Muscle of arm (tissue), 12 donors: ENCODE measurements around the gene BEST2. TPM values are rescaled to one million over a fixed set of nuclear protein-coding genes. Genes with fewer than 3 reads are reported as not detected.

ENCODE experiments used
- DNase-seq: peaks from one replicate; pipeline ENCODE4 v3.0.0-alpha.2; 2013
- polyA plus RNA-seq, 12 donors: library from polyadenylated mRNA; unstranded; fragments of 120-200 nt; gene quantifications; one replicate each; pipeline ENCODE4 v1.2.1, GENCODE V29; 2013; ENCODE audit not compliant: insufficient read length in 12 of 12

BEST2 gene
- polyA plus RNA-seq, 12 donors: 0.08 to 0.14 (median 0.11) TPM; not detected in 8

DNA sequence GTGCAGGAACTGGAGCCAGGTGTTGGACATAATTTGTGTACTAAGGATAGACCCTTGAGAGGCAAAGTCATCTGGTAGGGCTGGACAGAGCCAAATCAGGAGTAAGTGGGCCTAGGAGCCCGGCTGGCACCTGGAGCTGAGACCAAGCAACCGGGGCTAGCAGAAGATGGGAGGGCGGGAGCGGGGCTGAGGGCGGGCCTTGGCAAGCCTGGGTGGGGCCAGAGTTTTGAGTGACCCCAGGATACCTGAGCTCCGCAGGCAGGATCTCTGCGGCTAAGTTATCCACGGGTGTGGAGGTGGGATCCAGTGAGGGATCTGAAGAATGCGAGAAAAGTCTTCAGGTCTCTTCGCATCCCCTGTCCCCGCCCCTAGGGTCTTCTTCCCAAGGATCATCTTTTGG, 15.6 kb downstream of the BEST2 start:
- DNase-seq: no peak

DNA sequence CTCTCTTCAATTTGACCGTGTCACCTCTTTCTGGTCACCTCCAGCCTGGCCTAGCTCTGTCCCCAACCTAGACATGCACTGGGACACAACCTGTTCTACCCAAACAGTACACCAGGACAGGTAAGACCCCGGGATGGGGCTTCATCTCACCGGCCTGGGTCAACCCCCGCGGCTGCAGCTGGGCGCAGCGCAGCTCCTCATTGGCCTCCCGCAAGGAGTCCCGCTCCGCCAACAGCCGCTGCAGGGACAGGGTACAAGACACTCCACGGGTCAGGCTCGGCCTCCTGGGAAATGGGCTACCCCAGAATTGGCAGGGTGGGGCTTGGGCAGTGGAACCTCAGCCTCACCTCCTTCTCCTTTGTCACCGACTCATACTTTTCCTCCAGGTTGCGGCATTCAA, 16.1 kb downstream of the BEST2 start:
- DNase-seq: no peak

DNA sequence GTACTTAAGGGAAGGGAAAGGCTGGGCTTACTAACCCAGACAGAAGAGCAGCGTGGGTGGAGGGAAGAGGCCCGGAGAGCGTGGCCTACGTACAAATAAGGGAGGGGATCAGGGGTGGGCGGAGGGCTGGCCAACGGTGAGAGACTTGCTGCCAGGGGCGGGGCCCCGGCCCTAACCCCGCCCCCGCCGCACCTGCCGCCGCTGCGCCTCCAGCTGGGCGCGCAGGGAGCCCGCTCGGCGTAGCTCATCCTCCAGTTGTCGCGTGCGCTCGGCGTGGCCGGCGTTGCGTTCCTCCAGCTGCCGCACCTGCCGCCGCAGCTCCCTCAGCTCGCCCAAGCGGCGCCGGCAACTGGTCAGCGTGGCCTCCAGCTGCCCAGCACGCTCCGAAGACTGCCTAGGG, 18.1 kb downstream of the BEST2 start:
- peak; percentile 21 for DNase-seq

DNA sequence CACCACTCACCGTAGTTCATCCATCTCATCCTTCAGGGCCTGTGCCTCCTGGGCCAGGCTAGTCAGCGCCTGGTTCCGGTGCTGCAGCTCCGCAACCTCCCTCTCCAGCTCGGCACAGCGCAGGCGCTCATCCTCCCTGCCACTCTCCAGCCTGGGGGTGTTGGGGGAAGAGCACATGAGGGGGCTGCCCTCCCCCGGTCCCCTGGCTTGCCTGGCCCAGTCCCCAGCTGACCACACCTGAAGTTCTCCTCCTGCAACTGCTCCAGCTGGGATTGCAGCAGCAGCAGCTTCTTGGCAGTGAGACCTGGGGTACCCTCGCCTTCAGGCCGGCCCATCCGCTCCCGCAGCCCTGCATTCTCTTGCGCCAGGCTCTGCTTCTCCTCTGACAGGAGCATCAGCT, 19.3 kb downstream of the BEST2 start:
- DNase-seq: no peak

DNA sequence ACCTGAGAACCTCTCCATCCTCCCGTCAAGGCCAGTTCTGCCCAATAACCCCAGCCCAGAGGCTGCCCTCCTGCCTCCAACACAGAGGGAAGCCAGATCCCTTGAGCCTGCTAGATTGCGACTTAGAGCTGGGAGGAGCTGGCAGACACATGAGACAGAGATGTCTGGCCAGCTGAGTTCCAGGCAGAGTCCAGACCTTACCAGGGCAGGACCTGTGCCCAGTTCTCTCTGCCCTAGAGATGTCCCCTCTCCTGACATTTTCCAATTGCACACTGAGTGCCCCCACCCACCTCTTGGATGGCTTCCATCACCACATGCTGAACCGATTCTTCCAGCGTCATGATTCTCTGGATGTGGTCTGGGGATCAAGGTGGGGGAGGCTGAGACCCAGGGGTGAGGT, 20.7 kb downstream of the BEST2 start:
- no peak for DNase-seq

DNA sequence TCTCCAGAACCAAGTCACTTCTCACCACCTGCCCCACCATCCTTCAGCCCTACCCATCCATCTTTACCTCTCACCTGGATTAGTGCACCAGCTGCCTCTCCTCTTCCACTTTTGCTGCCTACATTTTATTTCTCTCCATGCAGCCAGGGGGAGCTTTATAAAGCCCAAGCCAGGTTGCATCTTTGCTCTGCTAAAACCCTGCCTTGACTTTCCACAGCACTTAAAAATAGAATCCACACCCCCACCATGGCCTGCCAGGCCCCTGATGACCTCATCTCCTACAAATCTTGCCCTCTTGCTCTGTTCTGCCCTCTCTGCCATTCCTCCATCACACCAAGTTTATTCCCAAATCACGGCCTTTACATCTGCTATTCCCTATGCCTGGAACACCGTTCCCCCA, 22.0 kb downstream of the BEST2 start:
- DNase-seq: no peak

DNA sequence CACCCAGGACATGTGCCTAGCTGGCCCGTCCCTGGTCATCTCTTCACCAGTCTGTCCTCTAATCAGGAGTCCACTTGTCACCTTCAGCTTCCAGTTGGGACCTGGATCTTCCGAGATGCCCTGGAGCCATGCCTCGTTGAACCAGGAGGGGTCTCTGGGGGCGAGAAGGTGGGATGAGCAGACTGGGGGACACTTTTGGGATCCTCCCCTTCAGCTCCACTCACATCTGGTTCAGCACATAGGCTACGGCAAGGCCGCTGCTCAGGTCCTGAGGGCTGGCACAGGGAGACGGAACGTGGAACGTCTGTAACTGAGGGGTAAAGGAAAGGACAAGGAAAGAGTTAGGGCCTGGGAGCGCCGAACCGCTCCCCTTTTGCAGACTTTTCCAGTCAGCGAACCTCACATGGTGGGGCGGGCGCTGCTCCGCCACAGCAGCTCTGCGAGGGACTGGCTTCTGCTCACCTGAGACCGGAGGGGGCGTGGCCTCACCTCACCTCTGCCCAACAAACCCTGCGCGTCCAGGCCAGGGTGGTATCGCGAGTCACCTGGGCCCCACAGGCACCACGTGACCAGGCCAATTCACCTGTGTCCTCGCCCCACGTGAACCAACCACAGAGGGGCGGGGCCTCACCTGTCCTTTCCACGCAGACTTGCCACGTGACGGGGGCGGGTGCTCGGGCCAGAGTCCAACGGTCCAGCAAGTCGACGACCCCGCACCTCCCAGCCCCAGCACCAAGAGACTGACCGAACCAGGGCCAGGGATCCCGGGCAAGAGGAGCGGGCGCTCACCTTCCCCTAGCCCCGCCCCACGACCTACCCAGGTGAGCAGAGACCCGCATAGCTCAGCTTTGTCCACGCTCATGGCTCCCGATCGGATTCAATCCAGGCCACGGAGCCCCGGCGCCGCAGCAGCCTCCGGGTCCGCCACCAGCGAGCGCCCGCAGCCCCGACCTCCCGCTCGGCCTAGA, 23.3 kb downstream of the BEST2 start, which contains the start of gene HOOK2:
TSS of gene HOOK2 (minus strand) at position 965 of the 968 bp plus-strand sequence. CDS start at position 862, 103 bp downstream.
- no peak for DNase-seq

DNA sequence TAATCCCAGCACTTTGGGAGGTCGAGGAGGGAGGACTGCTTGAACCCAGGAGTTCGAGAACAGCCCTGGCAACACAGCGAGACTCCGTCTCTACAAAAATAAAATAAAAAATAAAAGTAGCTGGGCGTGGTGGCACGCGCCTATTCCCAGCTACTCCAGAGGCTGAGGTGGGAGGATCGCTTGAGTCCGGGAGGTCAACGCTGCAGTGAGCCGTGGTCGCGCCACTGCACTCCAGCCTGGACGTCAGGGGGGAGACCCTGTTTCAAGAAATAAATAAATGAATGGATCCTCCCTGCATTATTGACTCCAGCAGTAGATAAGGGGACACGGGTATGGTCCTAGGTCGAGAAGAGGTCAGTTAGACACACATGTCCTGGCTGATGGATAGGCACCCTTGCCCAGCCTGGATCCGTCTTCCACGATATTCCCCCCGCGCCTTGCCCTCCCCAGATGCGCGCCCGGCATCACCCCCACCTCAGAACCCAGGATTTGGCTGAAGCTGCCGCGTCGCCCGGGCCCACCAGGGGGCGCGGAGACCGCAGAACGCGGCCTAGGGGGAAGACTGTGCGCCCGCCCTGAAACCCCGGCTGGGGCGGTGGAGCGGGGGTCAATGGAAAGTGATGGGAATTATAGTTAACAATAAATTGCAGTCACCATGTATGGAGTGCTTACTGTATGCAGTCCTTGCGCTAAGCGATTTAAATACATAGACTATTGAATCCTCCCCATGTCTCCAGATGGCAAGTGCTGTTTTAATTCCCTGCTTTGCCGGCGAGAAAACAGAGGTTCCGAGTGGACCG, 25.8 kb downstream of the BEST2 start:
- peak; percentile 83 for DNase-seq

DNA sequence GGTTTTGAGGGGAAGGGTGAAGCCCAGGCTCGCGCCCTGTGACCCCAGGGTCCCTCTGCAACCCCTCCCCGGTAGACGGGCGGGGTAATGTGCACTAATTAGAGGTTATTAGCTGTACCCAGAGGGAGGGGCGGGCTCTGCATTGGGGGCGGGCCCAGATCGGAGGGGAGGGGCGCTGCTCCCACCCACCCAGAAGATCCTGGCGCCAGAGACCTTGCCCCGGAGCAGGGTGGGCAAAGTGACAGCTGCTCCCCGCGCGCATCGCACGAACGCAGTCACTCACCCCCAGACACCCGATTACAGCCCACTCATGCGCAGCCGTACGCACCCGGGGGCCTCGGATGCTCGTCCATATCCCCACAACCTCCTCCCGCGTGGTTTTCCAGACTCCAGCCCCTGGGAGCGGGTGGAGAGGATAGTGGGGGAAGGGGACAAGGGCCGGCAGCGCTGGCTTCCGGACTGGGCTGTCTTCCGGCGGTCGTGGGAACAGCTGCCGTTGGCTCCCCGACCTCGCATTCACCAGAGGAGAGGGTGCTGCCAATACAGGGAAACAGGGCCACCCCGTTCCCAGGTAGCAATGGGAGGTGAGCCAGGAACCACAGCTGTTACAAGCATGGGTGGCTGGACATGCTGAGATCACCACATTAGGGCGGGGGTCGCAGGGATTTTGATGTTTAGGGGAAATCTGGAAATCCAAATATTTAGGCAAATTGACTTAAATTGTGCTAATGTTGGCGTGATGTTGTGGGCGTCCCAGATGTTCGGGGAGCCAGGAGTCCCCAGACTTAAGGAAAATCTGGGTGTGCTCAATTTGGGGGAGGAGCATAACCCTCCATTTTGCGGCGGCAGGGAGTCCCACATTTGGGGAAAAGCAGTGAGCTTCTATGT, 26.7 kb downstream of the BEST2 start:
- no peak for DNase-seq

DNA sequence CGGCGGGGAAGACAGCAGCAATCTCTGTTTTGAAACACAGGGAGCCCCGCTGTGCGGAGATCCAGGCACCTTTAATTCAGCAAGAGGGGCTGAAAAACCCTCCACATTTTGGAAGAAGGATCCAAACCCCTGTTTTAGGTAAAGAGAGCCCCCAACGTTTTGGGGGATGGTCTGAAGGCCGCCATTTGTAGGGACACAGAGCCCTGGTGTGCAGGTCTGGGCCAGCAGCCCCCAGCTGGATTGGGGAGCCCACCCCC, 27.2 kb downstream of the BEST2 start:
- DNase-seq: no peak

DNA sequence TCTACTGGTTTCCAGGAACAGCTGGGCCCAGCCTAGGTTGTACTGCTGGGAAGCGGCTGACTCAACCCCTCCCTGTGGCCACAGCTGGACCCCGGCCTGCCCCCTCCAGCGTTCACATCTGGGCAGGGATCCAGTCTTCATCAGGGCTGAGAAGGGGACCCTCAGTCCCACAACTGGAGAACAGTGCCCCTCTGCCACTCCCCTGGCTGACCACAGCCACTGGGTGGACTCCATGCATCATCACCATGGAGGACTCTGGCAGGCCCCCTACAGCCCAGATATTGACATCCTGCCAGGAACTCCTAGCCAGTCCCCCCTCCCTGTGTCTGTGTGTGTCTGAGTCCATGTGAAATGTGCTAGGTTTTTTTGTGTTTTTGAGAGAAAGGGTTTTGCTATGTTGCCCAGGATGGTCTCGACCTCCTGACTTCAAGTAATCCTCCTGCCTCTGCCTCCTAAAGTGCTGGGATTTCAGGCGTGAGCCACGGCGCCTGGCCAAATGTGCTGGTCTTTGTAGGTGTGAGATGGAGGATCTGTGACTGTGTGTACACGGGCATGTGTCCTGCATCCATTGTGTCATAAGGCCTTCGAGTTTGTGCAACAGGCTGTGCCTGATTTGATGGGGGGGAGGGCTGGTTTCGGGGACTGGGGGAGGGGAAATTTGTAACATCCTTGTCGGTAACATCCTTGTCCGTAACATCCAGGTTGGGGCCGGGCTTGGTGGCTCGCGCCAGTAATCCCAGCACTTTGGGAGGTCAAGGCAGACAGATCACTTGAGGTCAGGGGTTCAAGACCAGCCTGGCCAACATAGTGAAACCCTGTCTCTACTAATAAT, 27.8 kb downstream of the BEST2 start:
- DNase-seq: peak; percentile 83

DNA sequence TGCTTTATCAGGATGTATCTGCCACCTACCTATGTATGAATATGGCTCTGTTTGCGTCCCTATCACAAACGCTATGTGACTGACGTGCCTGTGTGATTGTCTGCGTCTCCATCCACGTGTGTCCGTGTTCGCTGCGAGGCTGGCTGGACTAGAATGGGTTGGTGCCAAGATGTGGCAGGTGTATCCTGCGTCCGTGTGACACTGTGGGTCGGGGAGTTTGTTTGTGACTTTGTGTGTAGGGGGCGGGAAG, 30.5 kb downstream of the BEST2 start:
- DNase-seq: no peak

DNA sequence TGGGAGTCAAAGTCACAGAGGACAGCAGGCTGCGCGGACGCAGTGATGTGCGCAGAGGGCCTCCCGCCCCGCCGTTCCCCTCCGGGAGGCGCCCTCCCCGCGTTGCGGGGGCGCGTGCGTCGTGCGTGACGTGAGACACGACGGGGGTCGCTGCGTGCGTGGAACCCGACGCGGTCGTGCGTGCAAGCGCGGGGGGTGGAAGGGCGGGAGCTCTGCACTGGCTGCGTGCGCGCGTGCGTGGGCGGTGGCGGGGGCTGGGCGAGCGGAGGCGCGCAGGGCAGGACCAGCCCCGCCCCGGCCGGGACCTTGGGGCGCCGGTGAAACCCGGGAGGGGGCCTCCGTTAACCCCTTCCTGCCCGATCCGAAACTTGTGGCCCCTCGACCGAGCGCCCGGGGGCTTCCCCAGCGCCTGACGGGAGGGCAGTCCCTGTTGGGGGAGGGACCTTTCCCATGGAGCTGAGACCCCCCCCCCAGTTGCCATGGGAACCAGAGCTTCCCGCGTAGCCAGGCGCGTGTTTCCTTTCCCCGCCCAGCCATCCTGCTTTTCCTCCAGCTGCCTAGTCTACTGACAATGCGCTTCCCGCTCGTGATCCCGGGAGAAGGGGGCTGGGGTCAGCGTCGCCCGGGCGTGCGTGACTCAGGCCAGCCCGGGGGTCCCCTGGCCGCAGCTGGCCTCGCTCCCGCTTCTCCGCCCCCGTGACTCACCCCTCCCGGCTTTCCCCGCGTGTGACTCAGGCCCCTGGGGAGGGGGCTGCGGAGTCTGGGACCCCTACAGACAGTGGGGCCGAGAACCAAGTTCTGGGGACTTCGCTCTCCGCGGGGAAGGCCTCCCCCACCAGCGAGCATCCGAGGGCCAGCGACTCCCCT, 31.1 kb downstream of the BEST2 start:
- DNase-seq: peak; percentile 87

DNA sequence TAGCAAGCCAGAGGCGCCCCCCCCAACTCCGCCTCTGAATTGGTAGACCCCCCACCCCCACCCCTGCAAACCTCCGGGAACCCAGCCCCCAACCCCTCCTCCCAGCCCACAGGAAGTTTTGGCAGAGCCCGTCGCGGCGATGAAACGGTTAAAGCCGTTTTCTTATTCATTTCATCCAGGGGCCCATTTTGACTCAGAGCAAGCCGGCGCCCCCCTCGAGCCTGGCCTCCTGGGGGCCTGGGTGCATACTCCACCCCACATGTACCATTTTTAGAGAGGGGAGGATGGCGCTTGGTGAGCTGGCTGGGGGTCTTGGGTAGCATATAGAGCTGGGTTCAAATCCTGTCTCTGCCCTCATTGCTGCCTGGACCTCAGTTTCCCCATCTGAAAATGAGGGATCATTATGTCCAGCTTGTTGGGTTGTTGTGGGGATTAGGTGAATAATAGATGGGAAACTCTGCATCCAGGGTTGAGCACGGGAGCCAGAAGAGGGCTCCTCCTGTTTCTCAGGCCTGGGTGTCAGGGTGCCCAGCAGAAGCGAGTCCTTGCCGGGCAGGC, 31.8 kb downstream of the BEST2 start:
- DNase-seq: no peak

DNA sequence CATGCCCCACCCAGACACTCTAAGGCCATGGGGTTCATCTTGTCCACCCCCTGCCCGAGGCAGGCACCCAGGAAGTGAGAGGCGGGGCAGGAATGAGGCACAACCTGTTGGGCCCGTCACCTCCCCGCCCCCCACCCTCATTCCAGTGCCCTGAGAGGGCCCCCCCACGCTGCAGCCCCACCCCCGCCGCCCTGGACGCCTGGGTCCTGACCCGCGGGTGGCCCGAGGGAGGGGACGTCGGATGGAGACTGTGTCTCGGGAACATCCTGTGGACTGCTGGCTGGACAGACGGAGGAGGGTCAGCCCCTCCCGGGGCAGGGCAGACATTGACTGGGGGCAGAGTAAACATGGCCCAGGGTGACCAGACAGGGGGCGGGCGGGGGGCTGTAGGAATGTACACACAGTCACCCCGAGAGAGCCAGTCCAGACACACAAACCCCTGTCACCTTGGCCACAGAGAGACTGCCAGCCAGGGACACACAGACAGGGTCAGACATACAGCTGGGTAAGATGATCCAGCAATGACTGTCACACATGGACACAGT, 32.3 kb downstream of the BEST2 start:
- DNase-seq: no peak

DNA sequence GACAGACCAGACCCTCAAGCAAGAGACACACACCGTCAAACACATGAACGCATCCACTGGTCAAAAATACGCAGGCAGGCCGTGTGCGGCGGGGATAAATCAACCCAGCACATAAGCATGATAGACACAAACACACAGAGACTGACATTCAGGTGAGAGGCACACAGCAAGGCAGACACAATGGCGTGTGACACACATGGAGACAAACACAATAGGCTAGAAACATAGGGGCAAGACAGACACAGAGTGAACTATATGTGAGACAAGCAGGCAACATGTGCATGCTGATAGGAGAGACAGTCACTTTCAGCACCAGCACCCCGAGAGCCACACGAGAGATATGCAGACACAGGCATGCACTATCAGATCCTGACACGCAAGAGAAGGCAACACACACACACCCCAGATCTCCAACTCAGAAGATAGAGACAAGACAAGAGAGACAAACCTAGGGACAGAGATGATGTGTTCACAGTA, 32.8 kb downstream of the BEST2 start:
- no peak for DNase-seq

DNA sequence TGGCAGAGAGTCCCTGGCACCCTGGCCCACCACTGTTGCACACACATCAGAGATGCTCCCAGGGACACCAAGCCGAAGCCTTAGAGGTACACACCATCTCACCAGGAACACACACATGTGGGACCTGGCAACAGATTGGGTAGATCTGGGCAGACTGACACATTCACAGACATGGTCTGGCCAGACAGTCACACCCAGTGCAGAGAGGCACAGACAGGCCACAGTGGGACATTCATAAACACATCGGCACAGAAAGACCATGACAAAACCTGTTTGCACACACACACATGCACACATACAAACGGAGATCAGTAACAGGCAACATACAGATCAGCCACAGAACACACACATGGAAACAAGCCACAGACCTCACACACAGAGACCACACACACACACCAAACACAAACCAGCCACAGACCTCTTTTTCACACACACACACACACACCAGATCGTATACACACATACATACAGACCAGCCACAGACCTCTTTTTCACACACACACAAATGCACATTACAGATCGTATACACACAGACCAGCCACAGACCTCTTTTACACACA, 33.4 kb downstream of the BEST2 start:
- DNase-seq: no peak

DNA sequence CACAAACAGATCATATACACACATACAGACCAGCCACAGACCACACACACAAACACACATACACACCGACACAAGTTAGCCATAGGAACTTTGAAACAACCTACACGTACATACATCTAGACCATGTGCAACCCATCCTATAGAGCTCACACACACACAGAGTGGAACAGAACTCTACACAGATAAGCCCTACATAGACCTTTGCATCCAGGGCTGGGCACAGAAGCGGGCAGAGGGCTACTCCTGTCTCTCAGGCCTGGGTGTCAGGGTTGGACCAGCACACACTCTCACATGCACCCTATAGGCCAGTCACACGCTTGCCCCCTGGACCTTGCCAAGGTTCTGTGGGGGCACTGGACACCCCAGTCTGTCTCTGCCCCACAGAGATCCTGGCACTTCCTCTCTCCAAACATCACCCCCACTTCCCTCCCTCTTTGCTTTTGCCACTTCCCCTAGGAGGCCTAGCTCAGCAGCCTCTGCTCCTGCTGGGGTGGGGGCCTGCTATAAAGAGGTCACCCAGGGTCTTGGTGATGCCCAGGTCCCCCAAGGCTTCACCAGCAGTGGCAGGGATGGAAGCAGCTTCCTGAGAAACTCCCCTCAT, 33.9 kb downstream of the BEST2 start:
- no peak for DNase-seq
